ENCODE results near the gene SMAD5.

Gene SMAD5

GRCh38 chr5:136104306-136104965 lies 28.2 kb upstream of the SMAD5 start:
- TF ChIP-seq CTCF (conservative IDR thresholded peaks at IDR 0.05; ENCODE audit: low read length) = no peak
- no peak for DNase-seq (ENCODE audit: low read depth)
- no peak overlapping the region for H3K4me3 ChIP-seq (ENCODE audit: low read length)

- no peak overlapping the region for H3K4me3 ChIP-seq (ENCODE audit: low read length)
- TF ChIP-seq CTCF (conservative IDR thresholded peaks at IDR 0.05; ENCODE audit: low read length) = no peak
- DNase-seq (ENCODE audit: low read depth) = no peak
Measured at GRCh38 chr5:136106351-136107031, 26.2 kb upstream of the SMAD5 start.

- no peak for DNase-seq (ENCODE audit: low read depth)
- TF ChIP-seq CTCF (conservative IDR thresholded peaks at IDR 0.05; ENCODE audit: low read length) = no peak
- H3K4me3 ChIP-seq (ENCODE audit: low read length) = no peak overlapping the region
Measured at GRCh38 chr5:136108180-136108611, 24.4 kb upstream of the SMAD5 start.

- DNase-seq (ENCODE audit: low read depth) = no peak
- TF ChIP-seq CTCF (conservative IDR thresholded peaks at IDR 0.05; ENCODE audit: low read length) = no peak
- no peak overlapping the region for H3K4me3 ChIP-seq (ENCODE audit: low read length)
Measured at GRCh38 chr5:136108766-136109165, 23.9 kb upstream of the SMAD5 start.

- no peak for DNase-seq (ENCODE audit: low read depth)
- no peak for TF ChIP-seq CTCF (conservative IDR thresholded peaks at IDR 0.05; ENCODE audit: low read length)
- H3K4me3 ChIP-seq (ENCODE audit: low read length) = no peak overlapping the region
Measured at GRCh38 chr5:136109453-136110135, 23.1 kb upstream of the SMAD5 start.

- no peak for TF ChIP-seq CTCF (conservative IDR thresholded peaks at IDR 0.05; ENCODE audit: low read length)
- DNase-seq (ENCODE audit: low read depth) = no peak
- H3K4me3 ChIP-seq (ENCODE audit: low read length) = no peak overlapping the region
Measured at GRCh38 chr5:136113606-136114005, 19.0 kb upstream of the SMAD5 start.

Measured in AG10803 (cell line).